ENCODE data around the gene OR6N2. TPM values are rescaled to one million over a fixed set of nuclear protein-coding genes. Genes with fewer than 3 reads are reported as not detected.

OR6N2 gene
- not detected in 2 replicates for total RNA-seq

- no peak for DNase-seq (ENCODE audit: low read depth, low spot score)
These were observed at the start of gene OR6N2 for GRCh38 chr1:158781104-158781503. Gene OR6N2 (minus strand): TSS chr1:158781204. CDS start chr1:158777635, 3,569 bp downstream.

- DNase-seq (ENCODE audit: low read depth, low spot score): no peak
These were observed 49.2 kb upstream of the OR6N2 start for GRCh38 chr1:158830074-158830677.

- DNase-seq (ENCODE audit: low read depth, low spot score): no peak
These were observed 40.7 kb upstream of the OR6N2 start for GRCh38 chr1:158821723-158822122.

- DNase-seq (ENCODE audit: low read depth, low spot score): no peak
These were observed 38.7 kb upstream of the OR6N2 start for GRCh38 chr1:158819461-158820443.

- no peak for DNase-seq (ENCODE audit: low read depth, low spot score)
These were observed 38.0 kb upstream of the OR6N2 start for GRCh38 chr1:158818975-158819431.

- DNase-seq (ENCODE audit: low read depth, low spot score): no peak
These were observed 37.6 kb upstream of the OR6N2 start for GRCh38 chr1:158818560-158818959.

GRCh38 chr1:158814970-158815369 lies 34.0 kb upstream of the OR6N2 start:
- no peak for DNase-seq (ENCODE audit: low read depth, low spot score)

- no peak for DNase-seq (ENCODE audit: low read depth, low spot score)
These were observed 32.2 kb upstream of the OR6N2 start for GRCh38 chr1:158813164-158813563.

- DNase-seq (ENCODE audit: low read depth, low spot score): no peak
These were observed 31.3 kb upstream of the OR6N2 start for GRCh38 chr1:158812336-158812735.

- DNase-seq (ENCODE audit: low read depth, low spot score): no peak
These were observed 29.3 kb upstream of the OR6N2 start for GRCh38 chr1:158810311-158810710.

- DNase-seq (ENCODE audit: low read depth, low spot score): no peak
These were observed 28.9 kb upstream of the OR6N2 start for GRCh38 chr1:158809862-158810261.

GRCh38 chr1:158809256-158809655 lies 28.3 kb upstream of the OR6N2 start:
- DNase-seq (ENCODE audit: low read depth, low spot score): no peak

GRCh38 chr1:158806916-158807536 lies 26.0 kb upstream of the OR6N2 start:
- no peak for DNase-seq (ENCODE audit: low read depth, low spot score)

GRCh38 chr1:158803678-158804077 lies 22.7 kb upstream of the OR6N2 start:
- DNase-seq (ENCODE audit: low read depth, low spot score): no peak

GRCh38 chr1:158801396-158801795 lies 20.4 kb upstream of the OR6N2 start:
- DNase-seq (ENCODE audit: low read depth, low spot score): no peak

- DNase-seq (ENCODE audit: low read depth, low spot score): no peak
These were observed 19.5 kb upstream of the OR6N2 start for GRCh38 chr1:158800526-158800925.

- DNase-seq (ENCODE audit: low read depth, low spot score): no peak
These were observed 18.7 kb upstream of the OR6N2 start for GRCh38 chr1:158799689-158800088.

- no peak for DNase-seq (ENCODE audit: low read depth, low spot score)
These were observed 17.5 kb upstream of the OR6N2 start for GRCh38 chr1:158798531-158798930.

GRCh38 chr1:158794247-158794646 lies 13.2 kb upstream of the OR6N2 start:
- DNase-seq (ENCODE audit: low read depth, low spot score): no peak

- DNase-seq (ENCODE audit: low read depth, low spot score): no peak
These were observed 12.6 kb upstream of the OR6N2 start for GRCh38 chr1:158793604-158794003.

- DNase-seq (ENCODE audit: low read depth, low spot score): no peak
These were observed 8.8 kb downstream of the OR6N2 start, which contains the start of gene OR6N1 for GRCh38 chr1:158771950-158772866. Gene OR6N1 (minus strand): TSS chr1:158772195. CDS start chr1:158766682, 5,513 bp downstream.

All from pulmonary artery endothelial cell (primary cell).